ENCODE data around the gene DHX38. TPM values are rescaled to one million over a fixed set of nuclear protein-coding genes. Genes with fewer than 3 reads are reported as not detected.

The DHX38 gene
- total and polyA plus RNA-seq, 2 of the 13 experiments (the other 11 are each of a cell fraction or from before 2014, with no cell fraction given): 54.4 to 85.9 TPM

- H3K27ac ChIP-seq (ENCODE audit: extremely low read length, insufficient read depth, low read length): no peak overlapping the region
- intact Hi-C loops (cut with micrococcal nuclease; ENCODE audit: unreplicated experiment) (no loop called here), in situ Hi-C loops (cut with HindIII; ENCODE audit: extremely low pct_ligation_motif_present, low pct_unique_long_range_greater_than_20kb) (no loop called here)
- no peaks in the 10 kb centered on the region for H3K27me3 ChIP-seq (ENCODE audit: control insufficient read depth in 1 of 2, insufficient read depth in 2 of 2, low read length in 2 of 2)
- ChIA-PET CTCF (ENCODE audit: low intra/inter-chr PET ratio, low total read pairs) (no interaction called here), POLR2A (no interaction called here)
- H4K20me1 ChIP-seq (ENCODE audit: insufficient read depth, low read length): no peaks in the 10 kb centered on the region
- H3K9me3 ChIP-seq (ENCODE audit: low read length): no peaks in the 10 kb centered on the region
- no peak overlapping the region for H3K9ac ChIP-seq (ENCODE audit: insufficient read depth, low read depth, low read length)
- H3K4me2 ChIP-seq (ENCODE audit: low read depth, low read length): no peak overlapping the region
- ATAC-seq: peak; percentile 11; the same call in 1 of the 3 replicates
- BruUV-seq (replicated peaks): no TSS peak
- H3K36me3 ChIP-seq (replicated peaks in 1 of 2; ENCODE audit: control insufficient read depth in 1 of 2, insufficient read depth in 2 of 2, low read length in 2 of 2): peaks cover 41 to 45% of the 10 kb centered on the region in 2 experiments
- no peak for TF ChIP-seq TCF12 (IDR thresholded peaks at IDR 0.05)
- TF ChIP-seq TCF12 (CRISPR knock-in tag; IDR thresholded peaks at IDR 0.05): no peak
- no peak for TF ChIP-seq FUBP1 (CRISPR knock-in tag; IDR thresholded peaks at IDR 0.05; ENCODE audit: borderline replicate concordance)
- TF ChIP-seq ZMYM3 (CRISPR knock-in tag; IDR thresholded peaks at IDR 0.05): no peak
- no peak for TF ChIP-seq IRF2 (CRISPR knock-in tag; IDR thresholded peaks at IDR 0.05)
- TF ChIP-seq NFRKB (IDR thresholded peaks at IDR 0.05): no peak
- no peak for TF ChIP-seq ZNF326 (CRISPR knock-in tag; IDR thresholded peaks at IDR 0.05; ENCODE audit: borderline replicate concordance)
- H3K4me1 ChIP-seq (ENCODE audit: insufficient read depth, low read length): no peaks in the 10 kb centered on the region
- no peak for FAIRE-seq
- H3K4me3 ChIP-seq (replicated peaks in 1 of 3; ENCODE audit: insufficient read depth in 1 of 3, low read depth in 2 of 3, low read length in 3 of 3): no peak overlapping the region
- no peak for DNase-seq (ENCODE audit: low spot score)
- no peaks in the 10 kb centered on the region for H3K79me2 ChIP-seq (ENCODE audit: insufficient read depth, low read length)
- no peak overlapping the region for H2AFZ ChIP-seq (ENCODE audit: low read length)
Observed at GRCh38 chr16:72113616-72113945, 19.9 kb downstream of the DHX38 start.

- Histone ChIP-seq H3K4me3 (replicated peaks in 1 of 3; ENCODE audit: insufficient read depth in 1 of 3, low read depth in 2 of 3, low read length in 3 of 3) (no peak overlapping the region), H3K9ac (ENCODE audit: insufficient read depth, low read depth, low read length) (no peak overlapping the region), H3K9me3 (ENCODE audit: low read length) (no peaks in the 10 kb centered on the region), H3K27ac (ENCODE audit: extremely low read length, insufficient read depth, low read length) (no peak overlapping the region), H3K36me3 (replicated peaks in 1 of 2; ENCODE audit: control insufficient read depth in 1 of 2, insufficient read depth in 2 of 2, low read length in 2 of 2) (no peaks in the 10 kb centered on the region), H3K79me2 (ENCODE audit: insufficient read depth, low read length) (no peaks in the 10 kb centered on the region), H3K27me3 (ENCODE audit: control insufficient read depth in 1 of 2, insufficient read depth in 2 of 2, low read length in 2 of 2) (no peaks in the 10 kb centered on the region), H3K4me1 (ENCODE audit: insufficient read depth, low read length) (peaks cover 9% of the 10 kb centered on the region), H4K20me1 (ENCODE audit: insufficient read depth, low read length) (no peaks in the 10 kb centered on the region), H3K4me2 (ENCODE audit: low read depth, low read length) (no peak overlapping the region), H2AFZ (ENCODE audit: low read length) (no peak overlapping the region)
- WGBS (ENCODE audit: low lambda C conversion rate): 84% methylated on average over 5 of the region's 5 CpGs
- in situ Hi-C loops (cut with HindIII; ENCODE audit: extremely low pct_ligation_motif_present, low pct_unique_long_range_greater_than_20kb) (no loop called here), intact Hi-C loops (cut with micrococcal nuclease; ENCODE audit: unreplicated experiment) (no loop called here)
- no TSS peak for BruUV-seq (replicated peaks)
- POLR2A ChIA-PET: no interaction called here
- CTCF ChIA-PET (ENCODE audit: low intra/inter-chr PET ratio, low total read pairs): no interaction called here
- no peak for FAIRE-seq
- TF ChIP-seq FOXK2 (IDR thresholded peaks at IDR 0.05) (no peak), ZNF639 (CRISPR knock-in tag; conservative IDR thresholded peaks at IDR 0.05) (no peak), ZNF713 (CRISPR knock-in tag; IDR thresholded peaks at IDR 0.05) (no peak), SP1 (IDR thresholded peaks at IDR 0.05) (no peak), SP1 (CRISPR knock-in tag; IDR thresholded peaks at IDR 0.05) (no peak), MAFK (conservative IDR thresholded peaks at IDR 0.05 in 1 of 2, IDR thresholded peaks at IDR 0.05 in 1 of 2; ENCODE audit: low read length in 2 of 2) (no peak), ZBTB39 (CRISPR knock-in tag; IDR thresholded peaks at IDR 0.05) (no peak), HOXA9 (CRISPR knock-in tag; IDR thresholded peaks at IDR 0.05; ENCODE audit: borderline replicate concordance) (no peak), ZNF619 (CRISPR knock-in tag; IDR thresholded peaks at IDR 0.05) (no peak), GABPA (IDR thresholded peaks at IDR 0.05; ENCODE audit: low read depth, low read length) (no peak), GABPA (CRISPR knock-in tag; IDR thresholded peaks at IDR 0.05; ENCODE audit: low read depth) (no peak)
- ATAC-seq: no peak
- DNase-seq (ENCODE audit: low spot score): no peak
Observed at GRCh38 chr16:72120026-72120425, 26.4 kb downstream of the DHX38 start.
